ENCODE results near the gene TUBGCP3. TPM values are rescaled to one million over a fixed set of nuclear protein-coding genes. Genes with fewer than 3 reads are reported as not detected.

TUBGCP3 gene
- total RNA-seq, 2 donors from 2014 or later, result 9.8 to 14.7 TPM

GRCh38 chr13:112477070-112477619, 110.8 kb downstream of the TUBGCP3 start:
- no peak overlapping the region for H3K27ac ChIP-seq
- no peaks in the 10 kb centered on the region for H3K36me3 ChIP-seq
- H3K4me3 ChIP-seq, result no peak overlapping the region
- no peaks in the 10 kb centered on the region for H3K27me3 ChIP-seq
- peaks cover 0 to 10% of the 10 kb centered on the region in 2 donors for H3K9me3 ChIP-seq
- no peak for TF ChIP-seq CTCF (IDR thresholded peaks at IDR 0.05)
- H3K4me1 ChIP-seq, result no peaks in the 10 kb centered on the region
- no peak for DNase-seq (ENCODE audit: low spot score)

GRCh38 chr13:112475889-112476288, 112.1 kb downstream of the TUBGCP3 start:
- H3K4me1 ChIP-seq, result no peaks in the 10 kb centered on the region
- peaks cover 0 to 10% of the 10 kb centered on the region in 2 donors for H3K9me3 ChIP-seq
- no peak overlapping the region for H3K4me3 ChIP-seq
- TF ChIP-seq CTCF (IDR thresholded peaks at IDR 0.05), result no peak
- no peaks in the 10 kb centered on the region for H3K36me3 ChIP-seq
- no peaks in the 10 kb centered on the region for H3K27me3 ChIP-seq
- no peak for DNase-seq (ENCODE audit: low spot score)
- H3K27ac ChIP-seq, result no peak overlapping the region

- Histone ChIP-seq H3K36me3 (no peaks in the 10 kb centered on the region), H3K4me1 (no peaks in the 10 kb centered on the region), H3K27me3 (no peaks in the 10 kb centered on the region), H3K9me3 (no peaks in the 10 kb centered on the region), H3K4me3 (no peak overlapping the region), H3K27ac (no peak overlapping the region)
- no peak for TF ChIP-seq CTCF (IDR thresholded peaks at IDR 0.05)
- no peak for DNase-seq (ENCODE audit: low spot score)
Measured at GRCh38 chr13:112474869-112475268, 113.1 kb downstream of the TUBGCP3 start.

- no peaks in the 10 kb centered on the region for H3K36me3 ChIP-seq
- H3K4me1 ChIP-seq, result no peaks in the 10 kb centered on the region
- H3K9me3 ChIP-seq, result no peaks in the 10 kb centered on the region
- no peak overlapping the region for H3K4me3 ChIP-seq
- TF ChIP-seq CTCF (IDR thresholded peaks at IDR 0.05), result no peak
- no peak overlapping the region for H3K27ac ChIP-seq
- no peak for DNase-seq (ENCODE audit: low spot score)
- H3K27me3 ChIP-seq, result no peaks in the 10 kb centered on the region
Measured at GRCh38 chr13:112473818-112474217, 114.1 kb downstream of the TUBGCP3 start.

- DNase-seq (ENCODE audit: low spot score), result no peak
Measured at GRCh38 chr13:112469071-112469745, 118.7 kb downstream of the TUBGCP3 start.

More at GRCh38 chr13:112469071-112469745, 118.7 kb downstream of the TUBGCP3 start:
- H3K4me3 ChIP-seq, result no peak overlapping the region
- H3K36me3 ChIP-seq, result no peaks in the 10 kb centered on the region
- H3K27me3 ChIP-seq, result no peaks in the 10 kb centered on the region
- no peak overlapping the region for H3K27ac ChIP-seq
- no peaks in the 10 kb centered on the region for H3K9me3 ChIP-seq
- no peak for TF ChIP-seq CTCF (IDR thresholded peaks at IDR 0.05)
- no peaks in the 10 kb centered on the region for H3K4me1 ChIP-seq

All from right atrium auricular region (tissue), 2 donors.